Aorta (tissue), 5 donors: Measurements from ENCODE around the gene PFKP. TPM values are rescaled to one million over a fixed set of nuclear protein-coding genes. Genes with fewer than 3 reads are reported as not detected.
"Not testable (repeated sequence)": the region's sequence is repeated elsewhere in the genome, so short reads cannot be mapped to it uniquely, and the experiment has no call there.

Source experiments
- ATAC-seq: fragments of 200-7000 bp; cut with Tn5 transposase; one replicate; pipeline ENCODE4 v1.9.1; 2022; ENCODE audit warnings: moderate library complexity; ENCODE audit not compliant: low FRiP score
- DNase-seq, 2 donors: peaks; one replicate each; pipeline ENCODE4 v3.0.0-alpha.2; 2020
- H3K27ac ChIP-seq, 2 donors: one replicate each; pipeline ENCODE4 v1.5.1; 2013; ENCODE audit warnings: low read length in 2 of 2, mild to moderate bottlenecking in 2 of 2, moderate library complexity in 2 of 2, control low read depth in 1 of 2, inconsistent platforms in 1 of 2, low read depth in 1 of 2
- H3K27me3 ChIP-seq, 2 donors: one replicate each; pipeline ENCODE4 v1.6.1; 2013; ENCODE audit warnings: control low read depth in 1 of 2, low read length in 1 of 2, mild to moderate bottlenecking in 1 of 2, moderate library complexity in 1 of 2; ENCODE audit not compliant: insufficient read depth in 2 of 2, control insufficient read depth in 1 of 2
- H3K36me3 ChIP-seq, 2 donors: one replicate each; pipeline ENCODE4 v1.6.1; 2013; ENCODE audit warnings: control low read depth in 1 of 2, low read length in 1 of 2, mild to moderate bottlenecking in 1 of 2; ENCODE audit not compliant: insufficient read depth in 2 of 2, control insufficient read depth in 1 of 2
- H3K4me1 ChIP-seq, 2 donors: one replicate each; pipeline ENCODE4 v1.6.1; 2013; ENCODE audit warnings: low read length in 2 of 2, control low read depth in 1 of 2, mild to moderate bottlenecking in 1 of 2, moderate library complexity in 1 of 2; ENCODE audit not compliant: insufficient read depth in 2 of 2, control insufficient read depth in 1 of 2
- H3K4me3 ChIP-seq, 2 donors: one replicate each; pipeline ENCODE4 v1.5.1; 2013; ENCODE audit warnings: low read length in 2 of 2, control low read depth in 1 of 2, mild to moderate bottlenecking in 1 of 2
- H3K9me3 ChIP-seq: one replicate; pipeline ENCODE4 v1.6.1; 2013; ENCODE audit warnings: mild to moderate bottlenecking, low read length; ENCODE audit not compliant: control insufficient read depth
- WGBS, 2 donors: extraction: QIAGEN DNeasy Blood & Tissue Kit; methylation state at CpG; one replicate each; pipeline ENCODE4 v1.1.7; 2013; 5-methylcytosine and 5-hydroxymethylcytosine counted together
- intact Hi-C, 2 donors: fragments of 100-400 bp; cut with DNase I; formaldehyde crosslinking; loops; one replicate each; pipeline versions ENCODE4 v1.14.2 to v1.15.0; 2022
- polyA plus RNA-seq, 2 donors: library from polyadenylated mRNA; stranded (reverse); fragments of 200-250 nt; gene quantifications; one replicate each; pipeline ENCODE4 v1.2.3, GENCODE V29; 2013
- total RNA-seq, 2 donors: library from RNA; stranded (reverse); fragmentation: NEBNext Ultra II Directional; extraction: Animal tissue kit (Norgen Biotek cat#: 25700); gene quantifications; one replicate each; pipeline ENCODE4 v1.2.1, GENCODE V29; 2021
- donor health status: healthy with polysubstance abuse.
- donor health status: Bipolar disorder and iron deficiency.
- donor health status: DM: no; HTN: no; CAD: no.
- donor health status: DM: no; HTN: no; CAD: no.
- donor health status: DM: yes; HTN: yes; CAD: no.

PFKP gene
- total and polyA plus RNA-seq, 4 donors = 40.3 to 167 (median 119) TPM

DNA sequence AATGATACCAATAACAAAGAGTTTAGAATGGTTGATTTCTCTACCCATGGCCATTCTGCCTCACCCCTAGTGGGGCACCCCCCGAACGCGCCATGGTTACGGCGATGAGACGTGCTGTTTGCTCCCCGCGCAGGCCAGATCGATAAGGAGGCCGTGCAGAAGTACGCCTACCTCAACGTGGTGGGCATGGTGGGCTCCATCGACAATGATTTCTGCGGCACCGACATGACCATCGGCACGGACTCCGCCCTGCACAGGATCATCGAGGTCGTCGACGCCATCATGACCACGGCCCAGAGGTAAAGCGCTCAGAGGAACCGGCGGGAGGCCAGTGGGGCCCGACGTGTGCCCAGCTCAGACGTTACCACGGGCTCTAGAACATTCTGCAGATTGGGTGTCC lies 36.3 kb downstream of the PFKP start:
- H3K4me3 ChIP-seq = no peak overlapping the region
- H3K27me3 ChIP-seq = no peaks in the 10 kb centered on the region
- peak overlapping the region in 1 of 2 donors; percentile 41 for H3K27ac ChIP-seq
- H3K36me3 ChIP-seq = peaks cover 0 to 2% of the 10 kb centered on the region in 2 donors
- 93 to 94% methylated on average over 30 of the region's 30 CpGs for WGBS, 2 donors
- DNase-seq (peak in 1 of 2 donors; percentile 40), ATAC-seq (no peak)
- intact Hi-C loops = no loop called here
- H3K4me1 ChIP-seq = no peaks in the 10 kb centered on the region
- H3K9me3 ChIP-seq = no peaks in the 10 kb centered on the region

DNA sequence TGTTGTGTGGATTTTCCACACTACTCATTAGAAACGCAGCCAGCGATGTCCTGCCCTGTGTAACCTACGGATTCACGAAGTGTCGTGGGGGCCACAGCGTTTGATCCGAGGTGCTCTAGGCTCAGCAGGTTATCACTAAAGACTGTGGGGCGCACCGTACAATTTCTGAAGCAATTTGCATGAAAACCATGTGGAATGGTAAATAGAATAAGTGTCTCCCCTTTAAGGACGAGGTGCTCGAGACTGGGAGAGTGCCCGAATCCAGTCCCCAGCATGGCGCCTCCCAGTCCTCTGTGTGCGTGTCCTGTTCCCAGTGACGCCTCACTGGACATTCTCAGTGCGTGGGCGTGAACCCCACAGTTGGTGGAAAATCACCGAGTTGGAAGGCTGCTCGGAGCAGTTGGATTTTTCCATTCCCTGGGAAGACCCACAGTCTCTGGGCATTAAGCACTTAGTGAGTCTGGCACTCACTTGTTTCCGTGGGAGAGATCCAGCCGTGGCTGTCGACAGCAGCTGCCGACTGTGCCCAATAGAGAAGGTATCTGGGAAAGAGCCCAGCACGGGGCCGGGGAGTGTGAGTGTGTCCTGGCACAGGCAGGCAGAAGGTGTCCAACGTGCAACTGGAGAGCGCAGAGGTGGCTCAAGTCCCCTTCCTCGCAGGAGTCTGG lies 37.0 kb downstream of the PFKP start:
- intact Hi-C loops = no loop called here
- peaks cover 0 to 2% of the 10 kb centered on the region in 2 donors for H3K36me3 ChIP-seq
- H3K27me3 ChIP-seq = no peaks in the 10 kb centered on the region
- H3K4me3 ChIP-seq = no peak overlapping the region
- no peaks in the 10 kb centered on the region for H3K9me3 ChIP-seq
- ATAC-seq (no peak), DNase-seq (peak in 1 of 2 donors; percentile 74)
- peak overlapping the region; percentile 5 to 20 for H3K27ac ChIP-seq
- WGBS, 2 donors = 32 to 35% methylated on average over 28 of the region's 28 CpGs
- no peaks in the 10 kb centered on the region for H3K4me1 ChIP-seq

DNA sequence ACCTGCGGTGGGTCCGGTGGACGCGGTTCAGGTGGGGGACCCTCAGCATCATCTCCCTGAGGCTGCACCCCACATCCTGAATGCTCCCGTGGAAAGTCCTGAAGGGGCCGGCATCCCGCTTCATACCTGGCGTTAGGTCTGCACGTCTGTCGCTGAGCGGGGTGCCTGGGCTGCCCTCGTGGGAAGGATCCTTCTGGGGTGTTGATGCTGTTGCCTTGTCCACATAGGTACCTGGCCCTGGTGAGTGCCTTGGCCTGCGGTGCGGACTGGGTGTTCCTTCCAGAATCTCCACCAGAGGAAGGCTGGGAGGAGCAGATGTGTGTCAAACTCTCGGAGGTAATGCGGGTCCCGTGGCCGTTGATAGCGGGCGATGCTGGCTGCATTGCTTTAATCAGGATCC lies 37.8 kb downstream of the PFKP start:
- no peaks in the 10 kb centered on the region for H3K36me3 ChIP-seq
- WGBS, 2 donors = 87 to 90% methylated on average over 20 of the region's 20 CpGs
- intact Hi-C loops = loop anchor here in 1 of 2 donors (5.0 kb wide), 1 partner anchor 38 kb away; the partner anchor contains the start of gene PFKP
- no peaks in the 10 kb centered on the region for H3K9me3 ChIP-seq
- H3K27me3 ChIP-seq = no peaks in the 10 kb centered on the region
- H3K4me3 ChIP-seq = no peak overlapping the region
- H3K4me1 ChIP-seq = no peaks in the 10 kb centered on the region
- peak in 1 of 2 donors; percentile 47 for DNase-seq
- peak overlapping the region; percentile 5 to 20 for H3K27ac ChIP-seq
- ATAC-seq = no peak

DNA sequence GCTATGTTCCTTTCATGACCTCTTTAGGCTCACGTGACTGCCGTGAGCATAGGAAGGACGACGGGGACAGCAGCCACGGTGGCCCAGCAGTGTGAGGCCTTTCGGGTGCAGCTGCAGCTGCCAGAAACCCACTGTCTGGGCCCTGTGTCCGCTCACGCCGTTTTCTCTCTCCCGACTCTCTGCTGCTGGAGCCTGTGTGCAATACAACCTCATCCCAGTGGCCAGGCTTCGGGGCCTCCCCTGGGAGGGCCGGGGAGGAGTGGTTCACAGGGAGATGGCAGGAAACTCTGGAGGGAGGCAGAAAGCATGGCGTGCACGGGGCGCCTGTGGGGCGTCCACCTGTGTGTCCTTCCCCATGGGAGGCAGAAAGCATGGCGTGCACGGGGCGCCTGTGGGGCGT lies 38.6 kb downstream of the PFKP start:
- H3K9me3 ChIP-seq = no peaks in the 10 kb centered on the region
- DNase-seq (peak in 1 of 2 donors; percentile 42), ATAC-seq (no peak)
- H3K27ac ChIP-seq = peak overlapping the region in 1 of 2 donors; percentile 25
- peaks cover 0 to 2% of the 10 kb centered on the region in 2 donors for H3K36me3 ChIP-seq
- WGBS, 2 donors = 87 to 90% methylated on average over 12 to 17 of the region's 20 CpGs
- H3K27me3 ChIP-seq = no peaks in the 10 kb centered on the region
- no peak overlapping the region for H3K4me3 ChIP-seq
- intact Hi-C loops = loop anchor here in 1 of 2 donors (5.0 kb wide), 1 partner anchor 39 kb away; the partner anchor contains the start of gene PFKP
- no peaks in the 10 kb centered on the region for H3K4me1 ChIP-seq

DNA sequence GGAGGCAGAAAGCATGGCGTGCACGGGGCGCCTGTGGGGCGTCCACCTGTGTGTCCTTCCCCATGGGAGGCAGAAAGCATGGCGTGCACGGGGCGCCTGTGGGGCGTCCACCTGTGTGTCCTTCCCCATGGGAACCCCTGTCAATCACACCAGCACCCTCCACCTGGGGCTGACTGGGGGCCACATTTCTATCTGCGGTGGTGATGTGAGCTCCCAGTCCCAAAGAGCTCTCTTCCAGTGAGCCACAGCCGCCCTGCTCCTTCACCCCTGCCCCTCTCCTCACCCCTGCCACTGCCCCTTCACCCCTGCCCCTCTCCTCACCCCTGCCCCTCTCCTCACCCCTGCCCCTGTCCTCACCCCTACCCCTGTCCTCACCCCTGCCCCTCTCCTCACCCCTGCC lies 39.0 kb downstream of the PFKP start:
- not testable (repeated sequence) for H3K27me3 ChIP-seq, H3K27ac ChIP-seq, H3K36me3 ChIP-seq, H3K4me3 ChIP-seq, ATAC-seq, H3K4me1 ChIP-seq, H3K9me3 ChIP-seq
- WGBS, 2 donors = 82 to 100% methylated on average over 4 to 6 of the region's 10 CpGs
- intact Hi-C loops = loop anchor here in 1 of 2 donors (5.0 kb wide), 1 partner anchor 39 kb away; the partner anchor contains the start of gene PFKP
- peak in 1 of 2 donors; percentile 40 for DNase-seq

DNA sequence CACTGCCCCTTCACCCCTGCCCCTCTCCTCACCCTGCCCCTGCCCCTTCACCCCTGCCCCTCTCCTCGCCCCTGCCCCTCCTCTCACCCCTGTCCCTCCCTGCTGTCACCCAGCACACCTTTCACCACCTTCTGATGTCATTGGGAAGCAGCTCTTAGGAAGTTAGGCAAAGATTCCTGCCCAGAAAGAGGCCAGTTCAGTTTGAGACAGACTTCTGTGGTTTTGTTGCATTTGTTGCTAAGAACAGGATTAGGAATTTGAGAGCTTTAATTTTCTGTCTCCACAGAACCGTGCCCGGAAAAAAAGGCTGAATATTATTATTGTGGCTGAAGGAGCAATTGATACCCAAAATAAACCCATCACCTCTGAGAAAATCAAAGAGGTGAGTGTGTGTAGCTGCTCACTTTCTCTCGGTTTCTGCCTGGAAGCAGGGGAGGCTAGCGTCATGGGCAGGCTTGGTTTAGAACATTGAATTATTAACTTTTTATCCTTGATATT lies 39.6 kb downstream of the PFKP start:
- 18 to 19% methylated on average over 5 of the region's 5 CpGs for WGBS, 2 donors
- no peak for ATAC-seq
- H3K4me3 ChIP-seq = no peak overlapping the region
- intact Hi-C loops = loop anchor here in 1 of 2 donors (5.0 kb wide), 1 partner anchor 40 kb away; the partner anchor contains the start of gene PFKP
- H3K36me3 ChIP-seq = peaks cover 0 to 2% of the 10 kb centered on the region in 2 donors
- H3K4me1 ChIP-seq = no peaks in the 10 kb centered on the region
- no peaks in the 10 kb centered on the region for H3K27me3 ChIP-seq
- peak overlapping the region; percentile 73 to 97 for H3K27ac ChIP-seq
- peak in 1 of 2 donors; percentile 34 for DNase-seq
- no peaks in the 10 kb centered on the region for H3K9me3 ChIP-seq

DNA sequence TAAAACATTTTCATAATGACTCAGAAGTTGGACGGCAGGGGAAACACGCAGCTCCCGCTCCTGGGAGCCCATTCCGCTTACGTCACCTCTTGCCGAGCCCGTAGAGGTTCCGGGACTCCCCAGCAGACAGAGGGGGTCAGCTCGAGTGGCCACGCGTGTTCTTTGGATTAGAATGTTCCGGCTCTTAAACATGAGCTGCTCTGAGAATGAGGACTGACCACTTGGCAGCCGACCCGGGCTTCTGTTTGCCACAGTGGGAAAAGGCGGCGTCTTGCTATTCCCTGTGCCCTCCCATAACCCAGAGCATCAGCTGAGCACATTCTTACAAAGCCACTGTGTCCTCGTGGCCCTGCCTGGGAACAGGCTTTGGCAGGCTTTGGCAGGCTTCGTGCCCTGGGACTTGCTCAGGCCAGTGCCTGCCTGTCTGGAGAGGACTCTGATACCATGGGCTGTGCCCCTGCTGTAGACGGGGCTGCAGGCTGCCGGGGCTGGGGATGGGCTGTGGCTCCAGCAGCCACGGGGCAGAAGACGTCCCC lies 40.1 kb downstream of the PFKP start:
- intact Hi-C loops = loop anchor here in 1 of 2 donors (5.0 kb wide), 1 partner anchor 40 kb away; the partner anchor contains the start of gene PFKP
- Histone ChIP-seq H3K36me3 (peaks cover 0 to 2% of the 10 kb centered on the region in 2 donors), H3K27me3 (no peaks in the 10 kb centered on the region), H3K27ac (peak overlapping the region; percentile 63 to 66), H3K4me3 (no peak overlapping the region), H3K9me3 (no peaks in the 10 kb centered on the region), H3K4me1 (no peaks in the 10 kb centered on the region)
- DNase-seq (peak; percentile 94 to 96), ATAC-seq (peak; percentile 90)
- WGBS, 2 donors = 1 to 5% methylated on average over 22 of the region's 22 CpGs

DNA sequence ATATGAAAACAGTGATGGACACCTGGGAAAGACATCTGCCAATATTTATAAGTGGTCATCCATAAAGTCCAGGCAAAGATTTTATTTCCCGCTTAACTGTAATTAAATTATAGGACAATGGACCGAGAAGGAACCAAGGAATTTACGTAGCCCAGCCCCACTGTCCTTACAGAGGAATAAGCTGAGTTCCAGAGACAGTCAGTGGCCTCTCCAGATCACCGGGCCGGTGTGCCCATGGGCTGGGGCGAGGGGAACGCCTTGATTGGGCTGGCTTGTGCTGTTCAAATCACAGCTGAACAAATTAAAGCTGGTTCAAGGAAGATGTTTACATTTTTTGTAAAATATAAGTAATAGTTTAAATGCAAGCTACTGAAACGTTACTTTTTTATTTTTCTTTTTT lies 40.7 kb downstream of the PFKP start:
- H3K27ac ChIP-seq = peak overlapping the region; percentile 63 to 73
- no peak overlapping the region for H3K4me3 ChIP-seq
- ATAC-seq (no peak), DNase-seq (peak in 1 of 2 donors; percentile 35)
- no peaks in the 10 kb centered on the region for H3K4me1 ChIP-seq
- 66 to 67% methylated on average over 8 of the region's 8 CpGs for WGBS, 2 donors
- no peaks in the 10 kb centered on the region for H3K9me3 ChIP-seq
- H3K36me3 ChIP-seq = peaks cover 0 to 3% of the 10 kb centered on the region in 2 donors
- no peaks in the 10 kb centered on the region for H3K27me3 ChIP-seq
- intact Hi-C loops = loop anchor here in 1 of 2 donors (5.0 kb wide), 1 partner anchor 41 kb away; the partner anchor contains the start of gene PFKP
